GM12878 (cell line): ENCODE data around the gene GRAMD1B. TPM values are rescaled to one million over a fixed set of nuclear protein-coding genes. Genes with fewer than 3 reads are reported as not detected.
A peak's percentile ranks its signal among the peaks of the same experiment; 100 is the strongest.

Experiments used
- ATAC-seq: fragments of 200-7000 bp; cut with Tn5 transposase; 3 replicates; pipeline ENCODE4 v1.9.1; 2020; ENCODE audit warnings: mild to moderate bottlenecking, moderate library complexity
- BruUV-seq: library from RNA; stranded (reverse); fragments of 400-500 nt; replicated peaks from 2 replicates; lab custom pipeline; 2021; lab: Mats Ljungman, UMichigan
- CTCF ChIA-PET: fragments of 300-600 bp; sonication (Branson Sonifier 250); formaldehyde crosslinking; extraction: SDS; loops from one replicate; lab custom pipeline; 2021; ENCODE audit warnings: inconsistent platforms; lab: Yijun Ruan, JAX
- POLR2A ChIA-PET: fragments of 350-600 bp; formaldehyde crosslinking; extraction: SDS; loops from one replicate; lab custom pipeline; 2021; ENCODE audit warnings: inconsistent platforms; lab: Charles Lee
- RAD21 ChIA-PET: fragments of 300-600 bp; sonication (Branson Sonifier 250); formaldehyde crosslinking; loops from one replicate; lab custom pipeline; 2023; ENCODE audit warnings: antibody characterized with exemption; ENCODE audit not compliant: unreplicated experiment; lab: Charles Lee
- SMC1A ChIA-PET: fragments of 300-600 bp; sonication (Branson Sonifier 250); formaldehyde crosslinking; loops from one replicate; lab custom pipeline; 2023; ENCODE audit not compliant: unreplicated experiment, uncharacterized antibody; lab: Charles Lee
- DNase-seq: peaks from one replicate; pipeline ENCODE4 v3.0.0-alpha.2; 2011; ENCODE audit warnings: low read depth, low spot score
- FAIRE-seq: peaks from 3 replicates; lab custom pipeline; 2011; peaks lifted over from hg19 to GRCh38; lab: Jason Lieb, UNC
- H2AFZ ChIP-seq: 2 replicates; pipeline ENCODE4 v1.6.0; 2011; ENCODE audit warnings: low read depth, low read length, control low read depth; ENCODE audit not compliant: control insufficient read depth
- H3K27ac ChIP-seq: 2 replicates; pipeline ENCODE4 v1.5.1; 2011; ENCODE audit warnings: control low read depth; ENCODE audit not compliant: control insufficient read depth, insufficient read depth
- H3K27me3 ChIP-seq, 2 experiments: replicated peaks in 1 of 2; 2 replicates each; pipeline versions ENCODE4 v1.6.0 to v1.6.1; 2011; ENCODE audit warnings: low read length in 1 of 2; ENCODE audit not compliant: control insufficient read depth in 2 of 2, insufficient read depth in 2 of 2
- H3K36me3 ChIP-seq, 2 experiments: 2 replicates each; pipeline ENCODE4 v1.5.1; 2011; ENCODE audit warnings: low read length in 1 of 2; ENCODE audit not compliant: control insufficient read depth in 2 of 2, insufficient read depth in 2 of 2
- H3K4me1 ChIP-seq: 2 replicates; pipeline ENCODE4 v1.6.1; 2011; ENCODE audit warnings: mild to moderate bottlenecking, low read length, moderate library complexity, mixed read lengths; ENCODE audit not compliant: control insufficient read depth, insufficient read depth
- H3K4me2 ChIP-seq: 2 replicates; pipeline ENCODE4 v1.6.0; 2011; ENCODE audit warnings: control low read depth; ENCODE audit not compliant: control insufficient read depth, insufficient read depth
- H3K4me3 ChIP-seq: fragments of 200-600 bp; sonication (generic); 2 replicates; pipeline ENCODE4 v1.5.1; 2016
- H3K79me2 ChIP-seq: 2 replicates; pipeline ENCODE4 v1.6.0; 2011; ENCODE audit warnings: low read length; ENCODE audit not compliant: control insufficient read depth, insufficient read depth
- H3K9ac ChIP-seq: 2 replicates; pipeline ENCODE4 v1.8.0; 2011; ENCODE audit warnings: low read length, control low read depth, mixed read lengths; ENCODE audit not compliant: control insufficient read depth, insufficient read depth
- H3K9me3 ChIP-seq: replicated peaks from 3 replicates; pipeline ENCODE4 v1.5.1; 2011; ENCODE audit warnings: mild to moderate bottlenecking, low read length; ENCODE audit not compliant: control insufficient read depth, insufficient read depth
- H4K20me1 ChIP-seq: 2 replicates; pipeline ENCODE4 v1.6.0; 2011; ENCODE audit not compliant: control insufficient read depth, insufficient read depth
- REST ChIP-seq: IDR thresholded peaks from 2 replicates; pipeline ENCODE4 v1.6.1; 2012; ENCODE audit warnings: mild to moderate bottlenecking, low read depth, low read length
- RUNX3 ChIP-seq: IDR thresholded peaks from 2 replicates; pipeline ENCODE4 v1.6.1; 2012; ENCODE audit warnings: low read length, inconsistent platforms
- TAF1 ChIP-seq: IDR thresholded peaks from 2 replicates; pipeline ENCODE4 v1.6.1; 2011; ENCODE audit warnings: mild to moderate bottlenecking, low read depth, low read length, borderline replicate concordance
- YY1 ChIP-seq: IDR thresholded peaks from 2 replicates; pipeline ENCODE4 v1.6.1; 2011; ENCODE audit warnings: low read depth, mild to moderate bottlenecking, low read length
- WGBS: methylation state at CpG from one replicate; pipeline ENCODE4 v1.1.6; 2016; ENCODE audit warnings: low lambda C conversion rate; ENCODE audit not compliant: insufficient replicate concordance, insufficient coverage; ENCODE audit errors: missing lambda C conversion rate; 5-methylcytosine and 5-hydroxymethylcytosine counted together
- in situ Hi-C: fragments of 300-500 bp; cut with MboI; formaldehyde crosslinking; loops from 9 replicates; pipeline ENCODE4 v1.14.3; 2018; ENCODE audit warnings: mixed read lengths
- intact Hi-C: fragments of 100-400 bp; cut with micrococcal nuclease; formaldehyde crosslinking; loops from one replicate; pipeline ENCODE4 v1.14.2; 2022; ENCODE audit not compliant: unreplicated experiment
- polyA plus RNA-seq, 11 experiments: library from polyadenylated mRNA; depleted of rRNA in 4 of 11; unstranded in 6 of 11; stranded (reverse) in 5 of 11; fragments of >200 nt; fragmentation: Nextera tagmentation in 4 of 11; fragmentation: Illumina TruSeq in 1 of 11; extraction: Ambion mirVana in 4 of 11; extraction: Trizol in 1 of 11; gene quantifications; 1 replicate in 1 of 11; 2 replicates in 10 of 11; pipeline versions ENCODE4 v1.2.1 to v1.2.3, GENCODE V29; 2011 to 2016; ENCODE audit warnings: inconsistent platforms in 2 of 11, missing spikeins in 2 of 11, low read depth in 1 of 11
- total RNA-seq, 4 experiments: library from RNA; depleted of rRNA in 3 of 4; stranded (reverse); fragments of >200 nt in 3 of 4; fragmentation: Illumina TruSeq in 1 of 4; extraction: Trizol in 1 of 4; gene quantifications; 2 replicates each; pipeline versions ENCODE4 v1.2.1 to v1.2.3, GENCODE V29; 2013 to 2021

Gene GRAMD1B
- total and polyA plus RNA-seq, 10 of the 15 experiments (the other 5 are each of a cell fraction or from before 2014, with no cell fraction given) = 1.9 to 49.1 (median 26.9) TPM

GRCh38 chr11:123393312-123393927, 36.6 kb upstream of the GRAMD1B start:
- BruUV-seq = no TSS peak
- Histone ChIP-seq H3K27ac (peak overlapping the region; percentile 7), H3K79me2 (peaks cover 4% of the 10 kb centered on the region; the same call in 1 of the 2 replicates), H3K4me2 (peak overlapping the region; percentile 56), H3K4me1 (peaks cover 34% of the 10 kb centered on the region), H3K36me3 (no peaks in the 10 kb centered on the region), H3K9me3 (no peaks in the 10 kb centered on the region; the same call in 2 of the 3 replicates), H2AFZ (peak overlapping the region; percentile 18), H3K27me3 (no peaks in the 10 kb centered on the region), H3K4me3 (no peak overlapping the region), H4K20me1 (no peaks in the 10 kb centered on the region), H3K9ac (no peak overlapping the region)
- intact Hi-C loops = no loop called here
- DNase-seq (peak; percentile 55), FAIRE-seq (peak; percentile 61), ATAC-seq (peak; percentile 75)
- CTCF ChIA-PET = interaction anchor here (1.0 to 6.4 kb wide), 5 partner anchors 9 to 42 kb away, joined by 3 to 58 read pairs (median 3); no protein-coding TSS in a partner anchor
- WGBS = 29% methylated on average over 6 of the region's 6 CpGs
- POLR2A ChIA-PET = interaction anchor here (0.8 to 1.8 kb wide), 7 partner anchors 9 to 15 kb away, joined by 3 to 6 read pairs (median 3); no protein-coding TSS in a partner anchor
- TF ChIP-seq RUNX3 (peak; percentile 62), REST (no peak), TAF1 (0 out of 2 replicates have a peak, but pooled peaks have one; percentile 35), YY1 (peak; percentile 64; the same call in 1 of the 2 replicates)
- in situ Hi-C loops = no loop called here
- SMC1A ChIA-PET = interaction anchor here (0.8 to 15.3 kb wide), 10 partner anchors 9 to 290 kb away, joined by 3 to 157 read pairs (median 4); no protein-coding TSS in a partner anchor
- RAD21 ChIA-PET = interaction anchor here (0.9 to 3.6 kb wide), 6 partner anchors 10 to 85 kb away, joined by 3 to 32 read pairs (median 5); no protein-coding TSS in a partner anchor
